Gastroesophageal sphincter (tissue), 4 donors: ENCODE measurements around the gene ADAM19. TPM values are rescaled to one million over a fixed set of nuclear protein-coding genes. Genes with fewer than 3 reads are reported as not detected.

ENCODE experiments used
- ATAC-seq: fragments of 150-250 bp; one replicate; pipeline ENCODE4 v1.9.1; 2016; ENCODE audit warnings: mild to moderate bottlenecking, moderate library complexity
- H3K27ac ChIP-seq, 4 donors: fragments of 200-600 bp; sonication (generic) in 3 of 4; 1 replicate in 3 of 4; 2 replicates in 1 of 4; pipeline ENCODE4 v1.5.1; 2016 to 2019
- H3K27me3 ChIP-seq: fragments of 200-600 bp; sonication (generic); one replicate; pipeline ENCODE4 v1.5.1; 2019
- H3K36me3 ChIP-seq, 2 donors: fragments of 200-600 bp; sonication (generic); one replicate each; pipeline ENCODE4 v1.5.1; 2019; ENCODE audit warnings: control low read depth in 1 of 2
- H3K4me1 ChIP-seq, 3 donors: fragments of 200-600 bp; sonication (generic); 1 replicate in 2 of 3; 2 replicates in 1 of 3; pipeline ENCODE4 v1.5.1; 2016 to 2019; ENCODE audit warnings: control low read depth in 2 of 3
- H3K4me3 ChIP-seq, 2 donors: fragments of 200-600 bp; sonication (generic); one replicate each; pipeline ENCODE4 v1.5.1; 2019; ENCODE audit warnings: mild to moderate bottlenecking in 1 of 2, moderate library complexity in 1 of 2
- H3K9me3 ChIP-seq, 3 donors: fragments of 200-600 bp; sonication (generic); one replicate each; pipeline ENCODE4 v1.5.1; 2017 to 2019; ENCODE audit warnings: control low read depth in 2 of 3
- EP300 ChIP-seq: sonication (generic); formaldehyde crosslinking; IDR thresholded peaks from one replicate; pipeline ENCODE4 v1.6.1; 2017; ENCODE audit warnings: antibody characterized with exemption, mild to moderate bottlenecking
- POLR2A ChIP-seq, 2 donors: fragments of 450-650 bp; IDR thresholded peaks; one replicate each; pipeline ENCODE4 v1.6.1; 2017; ENCODE audit warnings: antibody characterized with exemption in 2 of 2, mild to moderate bottlenecking in 2 of 2, moderate library complexity in 1 of 2
- POLR2AphosphoS5 ChIP-seq: sonication (generic); formaldehyde crosslinking; IDR thresholded peaks from one replicate; pipeline ENCODE4 v1.6.1; 2017; ENCODE audit warnings: antibody characterized with exemption
- WGBS, 2 donors: methylation state at CpG; one replicate each; pipeline ENCODE4 v1.1.5; 2018; ENCODE audit warnings: low coverage in 1 of 2; 5-methylcytosine and 5-hydroxymethylcytosine counted together
- total RNA-seq, 4 donors: library from RNA; depleted of rRNA; stranded (reverse); fragments of >200 nt; gene quantifications; one replicate each; pipeline ENCODE4 v1.1.0, GENCODE V29; 2016
- TF ChIP-seq, protein P1 (sequence below), 4 experiments: fragments of 200-600 bp in 2 of 4; fragments of 450-650 bp in 2 of 4; sonication (generic) in 1 of 4; IDR thresholded peaks; one replicate each; pipeline ENCODE4 v1.5.1; 2017 to 2019; ENCODE audit warnings: antibody characterized with exemption in 4 of 4, mild to moderate bottlenecking in 2 of 4, moderate library complexity in 2 of 4

The ADAM19 gene
- total RNA-seq, 4 donors from 2014 or later = 19.3 to 38.5 (median 31.2) TPM

DNA sequence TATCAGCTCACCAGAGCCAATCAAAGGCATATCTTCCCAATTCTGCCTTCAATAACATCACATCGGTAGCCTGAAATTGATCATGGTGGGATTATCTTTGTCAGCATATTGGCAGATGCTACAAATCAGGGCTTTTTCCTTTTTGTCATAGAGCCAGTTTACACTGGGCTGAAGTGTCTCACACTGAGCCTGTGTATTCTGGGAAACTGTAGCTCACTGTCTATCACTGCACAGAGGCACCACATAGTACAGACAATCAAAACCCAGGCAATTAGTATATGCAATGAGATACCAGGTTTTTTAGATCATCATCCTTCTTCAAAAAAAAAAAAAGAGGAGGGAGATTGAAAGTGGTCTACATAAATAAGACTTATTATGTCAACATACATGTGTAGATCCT, 46.6 kb downstream of the ADAM19 start:
- H3K27ac ChIP-seq = peak overlapping the region in 3 of 4 donors; percentile 64 to 83 (median 78)
- H3K27me3 ChIP-seq = no peaks in the 10 kb centered on the region
- ATAC-seq = no peak
- TF ChIP-seq, protein P1, sequence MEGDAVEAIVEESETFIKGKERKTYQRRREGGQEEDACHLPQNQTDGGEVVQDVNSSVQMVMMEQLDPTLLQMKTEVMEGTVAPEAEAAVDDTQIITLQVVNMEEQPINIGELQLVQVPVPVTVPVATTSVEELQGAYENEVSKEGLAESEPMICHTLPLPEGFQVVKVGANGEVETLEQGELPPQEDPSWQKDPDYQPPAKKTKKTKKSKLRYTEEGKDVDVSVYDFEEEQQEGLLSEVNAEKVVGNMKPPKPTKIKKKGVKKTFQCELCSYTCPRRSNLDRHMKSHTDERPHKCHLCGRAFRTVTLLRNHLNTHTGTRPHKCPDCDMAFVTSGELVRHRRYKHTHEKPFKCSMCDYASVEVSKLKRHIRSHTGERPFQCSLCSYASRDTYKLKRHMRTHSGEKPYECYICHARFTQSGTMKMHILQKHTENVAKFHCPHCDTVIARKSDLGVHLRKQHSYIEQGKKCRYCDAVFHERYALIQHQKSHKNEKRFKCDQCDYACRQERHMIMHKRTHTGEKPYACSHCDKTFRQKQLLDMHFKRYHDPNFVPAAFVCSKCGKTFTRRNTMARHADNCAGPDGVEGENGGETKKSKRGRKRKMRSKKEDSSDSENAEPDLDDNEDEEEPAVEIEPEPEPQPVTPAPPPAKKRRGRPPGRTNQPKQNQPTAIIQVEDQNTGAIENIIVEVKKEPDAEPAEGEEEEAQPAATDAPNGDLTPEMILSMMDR (IDR thresholded peaks at IDR 0.05) = no peak
- TF ChIP-seq POLR2A (IDR thresholded peaks at IDR 0.05) = no peak
- TF ChIP-seq POLR2AphosphoS5 = no peak
- no peak for TF ChIP-seq EP300
- peaks cover 0 to 18% of the 10 kb centered on the region in 2 donors for H3K36me3 ChIP-seq
- no peak overlapping the region for H3K4me3 ChIP-seq
- WGBS, 2 donors = 67 to 80% methylated on average over 1 of the region's 1 CpG
- H3K4me1 ChIP-seq = peaks cover 7 to 80% (median 26%) of the 10 kb centered on the region in 3 donors
- no peaks in the 10 kb centered on the region for H3K9me3 ChIP-seq

DNA sequence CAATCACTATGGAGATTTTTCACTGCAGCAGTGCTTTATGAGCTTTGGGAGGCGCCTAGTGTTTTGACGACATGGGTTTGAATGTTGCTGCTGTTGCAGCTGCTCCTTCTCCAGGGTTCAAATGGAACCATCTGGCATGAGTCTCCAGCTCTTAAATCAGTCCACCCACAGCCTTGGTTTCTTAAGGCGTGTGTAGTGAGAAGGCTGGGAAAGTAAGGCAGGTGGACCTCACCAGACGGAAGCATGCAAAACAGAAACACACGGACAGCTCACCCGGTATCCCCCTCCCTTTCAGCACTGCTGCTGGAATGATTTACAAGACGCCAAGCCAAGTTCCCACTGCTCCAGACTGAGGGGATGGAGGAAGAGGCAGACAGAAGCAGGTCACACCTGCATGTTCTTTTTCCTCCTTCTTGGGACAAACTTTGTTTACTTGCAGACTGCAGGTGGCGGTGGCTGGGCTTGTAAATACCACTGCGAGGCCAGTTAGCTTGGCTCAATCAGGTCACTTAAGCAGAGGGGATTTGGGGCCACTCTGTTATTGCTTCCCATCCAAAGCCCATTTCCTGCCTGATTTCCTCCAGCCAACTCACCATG, 47.4 kb downstream of the ADAM19 start:
- Histone ChIP-seq H3K27ac (peak overlapping the region; percentile 21 to 83 (median 71)), H3K4me1 (peaks cover 7 to 80% (median 21%) of the 10 kb centered on the region in 3 donors)
- ATAC-seq = no peak

DNA sequence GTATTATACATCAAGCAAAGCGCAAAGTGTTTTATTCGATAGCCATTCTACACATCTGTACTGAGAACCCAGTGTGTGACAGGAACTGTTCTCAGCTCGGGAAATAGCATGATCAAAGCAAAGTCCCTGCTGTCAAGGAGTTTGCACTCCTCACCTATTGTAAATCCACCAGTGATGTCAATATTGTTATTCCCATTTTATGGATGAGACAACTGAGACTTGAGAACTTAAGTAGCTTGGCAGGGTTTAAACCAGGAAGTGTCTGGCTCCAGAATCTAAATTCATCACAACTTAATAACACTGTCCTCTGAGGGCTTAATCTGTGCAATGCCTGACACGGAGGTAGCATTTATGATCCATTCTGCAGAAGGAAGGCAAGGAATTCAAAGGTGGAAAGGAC, 50.7 kb downstream of the ADAM19 start:
- H3K4me1 ChIP-seq = peaks cover 7 to 93% (median 24%) of the 10 kb centered on the region in 3 donors
- WGBS, 2 donors = 77 to 96% methylated on average over 3 of the region's 4 CpGs
- H3K36me3 ChIP-seq = peaks cover 0 to 11% of the 10 kb centered on the region in 2 donors

More for the DNA sequence above, 47.4 kb downstream of the ADAM19 start:
- Histone ChIP-seq H3K36me3 (peaks cover 0 to 18% of the 10 kb centered on the region in 2 donors), H3K4me3 (no peak overlapping the region), H3K27me3 (no peaks in the 10 kb centered on the region), H3K9me3 (no peaks in the 10 kb centered on the region)
- TF ChIP-seq EP300 (no peak), POLR2AphosphoS5 (peak; percentile 32), POLR2A (IDR thresholded peaks at IDR 0.05) (no peak)
- TF ChIP-seq, protein P1 (IDR thresholded peaks at IDR 0.05) = no peak
- 8 to 17% methylated on average over 6 of the region's 9 CpGs for WGBS, 2 donors

DNA sequence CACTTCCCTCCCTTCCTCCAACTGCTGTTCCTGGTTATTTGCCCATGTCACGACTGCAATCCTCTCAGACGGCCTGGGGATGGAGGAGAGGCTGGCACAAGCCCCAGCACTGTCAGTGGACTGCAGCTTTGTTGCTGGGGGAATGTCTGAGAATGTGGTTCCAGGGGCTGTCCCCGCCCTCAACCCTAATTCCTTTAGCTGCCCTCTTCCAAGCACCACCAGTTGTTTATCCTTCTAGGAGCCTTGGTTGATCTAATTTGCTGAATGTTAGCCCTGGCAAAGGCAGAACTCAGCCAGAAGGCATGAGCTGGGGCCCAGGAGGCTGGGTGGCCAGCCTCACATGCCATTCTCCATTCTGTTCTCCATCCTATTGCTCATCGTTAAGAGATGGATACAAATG, 51.6 kb downstream of the ADAM19 start:
- peaks cover 7 to 86% (median 24%) of the 10 kb centered on the region in 3 donors for H3K4me1 ChIP-seq
- ATAC-seq = peak; percentile 60

More for the DNA sequence above, 50.7 kb downstream of the ADAM19 start:
- TF ChIP-seq POLR2AphosphoS5 = no peak
- TF ChIP-seq, protein P1 (IDR thresholded peaks at IDR 0.05) = no peak
- TF ChIP-seq POLR2A (IDR thresholded peaks at IDR 0.05) = no peak
- no peak for TF ChIP-seq EP300
- Histone ChIP-seq H3K27ac (peak overlapping the region; percentile 65 to 88 (median 80)), H3K9me3 (no peaks in the 10 kb centered on the region), H3K27me3 (no peaks in the 10 kb centered on the region), H3K4me3 (no peak overlapping the region)
- ATAC-seq = no peak

DNA sequence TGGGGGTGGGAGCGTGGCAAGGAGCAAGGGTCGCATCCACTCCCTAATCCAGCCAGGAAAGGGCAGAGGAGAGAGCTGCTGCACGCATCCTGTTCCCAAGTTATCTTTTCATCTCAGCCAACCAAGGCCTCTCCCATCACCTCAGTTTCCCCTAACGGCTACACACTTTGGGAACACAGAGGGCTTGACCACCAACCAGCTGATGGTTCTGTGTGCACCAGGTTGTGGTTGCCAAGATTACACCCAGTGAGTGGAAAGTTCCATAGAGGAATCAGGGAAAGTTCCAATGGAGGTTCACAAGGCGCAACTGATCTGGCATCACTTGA, 53.9 kb downstream of the ADAM19 start:
- H3K9me3 ChIP-seq = no peaks in the 10 kb centered on the region
- TF ChIP-seq, protein P1 (IDR thresholded peaks at IDR 0.05) = peak in 1 of 4 experiments; percentile 4
- TF ChIP-seq POLR2AphosphoS5 = no peak
- no peak overlapping the region for H3K4me3 ChIP-seq
- peak overlapping the region; percentile 0 to 88 (median 85) for H3K27ac ChIP-seq
- ATAC-seq = peak; percentile 22
- 83% methylated on average over 1 of the region's 5 CpGs; no CpG with 5 or more reads in 1 of the 2 donors for WGBS, 2 donors
- H3K4me1 ChIP-seq = peaks cover 8 to 86% (median 19%) of the 10 kb centered on the region in 3 donors
- no peaks in the 10 kb centered on the region for H3K27me3 ChIP-seq
- H3K36me3 ChIP-seq = peaks cover 0 to 28% of the 10 kb centered on the region in 2 donors

More for the DNA sequence above, 51.6 kb downstream of the ADAM19 start:
- Histone ChIP-seq H3K36me3 (peaks cover 0 to 13% of the 10 kb centered on the region in 2 donors), H3K9me3 (no peaks in the 10 kb centered on the region), H3K27me3 (no peaks in the 10 kb centered on the region), H3K27ac (peak overlapping the region; percentile 65 to 88 (median 80)), H3K4me3 (no peak overlapping the region)
- WGBS, 2 donors = 0 to 15% methylated on average over 2 to 4 of the region's 4 CpGs
- TF ChIP-seq POLR2AphosphoS5 (peak; percentile 83), POLR2A (IDR thresholded peaks at IDR 0.05) (no peak)
